Measurements from ENCODE around the gene ERGIC2. TPM values are rescaled to one million over a fixed set of nuclear protein-coding genes. Genes with fewer than 3 reads are reported as not detected.
"Not testable (repeated sequence)": the region's sequence is repeated elsewhere in the genome, so short reads cannot be mapped to it uniquely, and the experiment has no call there.

ERGIC2 gene
- polyA plus RNA-seq, 5 donors = 75.1 to 118 (median 101) TPM

DNA sequence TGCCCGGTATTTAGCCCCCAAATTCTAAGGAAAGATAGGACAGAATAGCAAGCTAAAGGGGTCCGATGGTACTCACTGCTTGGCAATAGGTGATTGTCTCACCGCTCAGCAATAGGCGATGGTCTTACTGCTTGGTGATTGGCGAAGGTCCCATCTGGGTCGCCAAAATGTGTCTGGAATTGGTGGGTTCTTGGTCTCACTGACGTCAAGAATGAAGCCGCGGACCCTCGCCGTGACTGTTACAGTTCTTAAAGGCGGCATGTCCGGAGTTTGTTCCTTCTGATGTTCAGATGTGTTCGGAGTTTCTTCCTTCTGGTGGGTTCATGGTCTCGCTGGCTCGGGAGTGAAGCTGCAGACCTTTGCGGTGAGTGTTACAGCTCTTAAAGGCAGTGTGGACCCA, 4.2 kb upstream of the ERGIC2 start:
- DNase-seq = not testable (repeated sequence)

DNA sequence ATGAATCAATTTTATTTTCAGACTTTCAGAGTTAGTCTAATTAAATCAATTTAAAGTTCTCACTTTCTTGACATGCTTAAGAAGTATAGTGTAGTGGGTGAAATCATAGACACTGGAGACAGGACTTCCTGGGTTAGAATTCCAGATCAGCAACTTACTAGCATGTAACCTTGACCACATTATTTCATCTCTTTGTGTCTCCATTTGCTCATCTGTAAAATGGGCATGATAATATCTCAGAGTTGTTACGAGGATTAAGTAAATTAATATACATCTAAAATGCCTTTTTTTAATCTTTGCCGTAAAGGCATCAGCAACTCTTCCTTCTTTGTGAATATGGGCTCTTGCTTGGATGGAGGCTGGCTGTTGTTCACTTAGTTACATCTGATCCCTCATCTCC, 1.3 kb upstream of the ERGIC2 start:
- DNase-seq = no peak

DNA sequence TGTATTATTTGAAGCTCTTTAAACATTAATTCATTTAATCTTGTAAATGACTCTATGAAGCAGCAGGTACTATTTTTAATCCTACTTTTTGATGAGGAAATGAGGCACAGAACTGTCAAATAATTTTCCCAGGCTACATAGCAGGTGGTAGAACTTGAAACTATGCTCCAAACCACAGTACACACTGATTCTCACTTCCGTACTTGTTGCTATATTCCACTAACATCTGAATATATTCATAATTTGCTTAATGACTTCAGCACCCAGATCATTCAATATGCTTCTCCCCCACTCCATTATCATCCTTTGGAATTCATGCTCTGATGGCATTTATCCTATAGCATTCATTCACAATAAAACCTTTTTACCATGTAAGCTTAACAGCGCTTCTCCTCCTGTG, 4.9 kb downstream of the ERGIC2 start:
- no peak for DNase-seq

- DNase-seq = no peak
Observed at GRCh38 chr12:29374913-29375312, 6.1 kb downstream of the ERGIC2 start.

- no peak for DNase-seq
Observed at GRCh38 chr12:29374012-29374411, 7.0 kb downstream of the ERGIC2 start.

DNA sequence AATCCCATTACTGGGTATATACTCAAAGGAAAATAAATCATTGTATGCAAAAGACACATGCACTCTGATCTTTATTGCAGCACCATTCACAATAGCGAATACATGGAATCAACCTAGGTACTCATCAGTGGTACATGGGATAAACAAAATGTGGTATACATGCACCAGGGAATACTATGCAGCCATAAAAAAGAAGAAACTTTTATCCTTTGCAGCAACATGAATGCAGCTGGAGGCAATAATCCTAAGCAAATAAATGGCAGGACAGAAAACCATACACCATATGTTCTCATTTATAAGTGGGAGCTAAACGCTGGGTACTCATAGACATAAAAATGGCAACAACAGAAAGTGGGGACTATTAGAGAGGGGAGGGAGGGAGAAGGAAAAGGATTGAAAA, 15.9 kb downstream of the ERGIC2 start:
- DNase-seq = no peak

GRCh38 chr12:29354954-29355353, 26.0 kb downstream of the ERGIC2 start:
- DNase-seq = no peak

- DNase-seq = peak; percentile 14 to 23
Observed at GRCh38 chr12:29350080-29350479, 30.9 kb downstream of the ERGIC2 start.

DNA sequence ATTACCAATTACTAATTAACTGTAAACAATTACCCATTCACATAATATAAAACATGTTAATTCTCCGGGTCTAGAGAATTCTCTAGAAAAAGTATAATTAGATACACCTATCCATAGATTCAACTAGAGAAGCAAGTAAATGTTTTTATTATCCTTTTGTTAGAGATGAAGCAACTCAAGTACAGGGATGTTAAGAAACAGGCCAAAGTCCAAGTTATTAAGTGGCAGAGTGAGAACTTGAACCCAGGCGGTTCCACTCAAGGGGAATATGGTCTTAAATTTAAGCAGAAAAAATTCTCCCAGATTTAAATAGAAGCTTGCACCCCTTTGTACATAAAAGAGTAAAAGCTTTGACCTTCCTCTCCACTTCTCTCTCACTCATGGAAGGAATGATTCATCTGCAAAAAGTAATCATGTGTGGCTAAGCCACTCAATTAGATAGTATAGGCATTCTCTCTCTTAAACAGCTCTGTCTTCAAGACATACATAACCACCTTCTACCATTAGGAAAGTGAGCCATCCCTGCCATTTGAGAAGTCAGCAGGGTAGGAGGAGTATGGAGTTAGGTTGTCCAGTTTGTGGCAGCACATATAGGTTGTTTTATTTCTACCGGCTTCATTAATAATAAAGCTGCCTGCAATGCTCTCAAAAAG, 34.1 kb downstream of the ERGIC2 start:
- no peak for DNase-seq

DNA sequence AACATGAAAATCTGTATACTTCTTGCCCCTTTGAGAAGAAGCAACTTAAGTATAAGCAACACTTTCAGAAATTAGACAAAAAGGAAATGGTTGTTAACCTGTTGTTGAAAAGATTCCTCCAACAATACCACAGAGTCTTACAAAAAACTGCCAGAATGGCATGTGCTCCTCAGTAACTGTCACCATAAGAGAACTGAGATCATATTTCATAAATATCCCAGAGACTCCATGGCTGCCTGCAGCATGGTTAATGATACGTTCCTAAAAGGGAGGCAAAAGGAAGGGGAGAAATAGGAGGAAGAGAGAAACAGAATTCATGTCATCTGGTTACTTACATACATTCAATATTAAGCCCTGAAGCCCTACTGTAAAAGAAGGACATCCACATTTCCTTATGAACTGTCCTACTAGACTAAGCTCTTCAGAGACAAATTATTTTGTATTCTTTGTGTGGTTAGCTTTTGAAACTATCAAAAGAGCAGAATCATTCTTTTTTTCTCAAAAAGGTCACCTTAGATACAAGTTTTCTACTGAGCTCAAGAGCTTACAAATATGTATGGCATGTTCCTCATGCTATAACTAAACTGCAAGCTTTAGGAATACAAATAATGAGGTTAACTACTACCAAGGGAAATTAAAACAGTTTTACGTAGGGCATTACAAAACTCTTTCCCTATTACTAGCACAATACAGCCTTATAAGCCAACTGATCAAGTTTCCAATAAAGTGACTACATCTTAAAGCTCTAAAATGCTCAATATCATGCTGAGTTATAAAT, 37.8 kb downstream of the ERGIC2 start:
- DNase-seq = no peak

- DNase-seq = no peak
Observed at GRCh38 chr12:29337325-29337724, 43.6 kb downstream of the ERGIC2 start.

DNA sequence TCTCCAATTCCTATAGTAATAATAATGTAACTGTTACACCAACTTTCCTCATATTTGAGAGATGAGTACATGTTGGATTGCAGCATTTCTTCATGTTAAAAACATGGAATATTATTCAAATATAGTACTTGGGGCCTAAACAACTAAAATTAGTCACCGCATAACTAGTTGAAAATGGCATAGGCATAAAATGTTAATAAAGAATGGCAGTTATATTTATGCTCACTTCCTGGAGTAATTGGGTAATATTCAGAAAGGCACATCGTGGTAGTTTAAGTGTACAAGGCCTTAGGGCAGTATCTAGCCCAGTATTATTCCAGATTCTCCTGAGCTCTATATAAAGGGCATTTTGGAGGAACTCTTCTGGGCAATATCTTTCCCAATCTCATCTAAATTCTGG, 46.0 kb downstream of the ERGIC2 start:
- DNase-seq = no peak

- no peak for DNase-seq
Observed at GRCh38 chr12:29333178-29333577, 47.8 kb downstream of the ERGIC2 start.

GRCh38 chr12:29329411-29329810, 51.6 kb downstream of the ERGIC2 start:
- no peak for DNase-seq

DNA sequence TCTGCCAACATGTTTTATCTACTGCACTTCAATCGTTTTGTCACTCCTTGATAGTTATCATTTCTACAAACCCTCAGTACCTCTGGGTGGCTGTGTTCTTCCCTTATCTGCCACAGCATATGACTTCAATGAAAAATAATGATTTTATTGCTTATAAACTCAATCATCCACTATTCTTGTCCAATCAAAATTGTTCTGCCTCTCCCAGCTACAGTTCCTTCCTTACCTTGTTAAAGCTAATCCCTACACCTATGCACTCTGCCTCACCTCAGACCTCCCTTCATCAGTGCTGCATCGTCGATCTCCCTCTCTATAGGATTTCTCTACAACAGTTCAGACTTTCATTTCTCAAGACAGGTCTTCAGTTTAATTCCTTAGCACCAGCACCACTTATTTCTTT, 58.8 kb downstream of the ERGIC2 start:
- DNase-seq = no peak

- DNase-seq = no peak
Observed at GRCh38 chr12:29320295-29321085, 60.5 kb downstream of the ERGIC2 start.

DNA sequence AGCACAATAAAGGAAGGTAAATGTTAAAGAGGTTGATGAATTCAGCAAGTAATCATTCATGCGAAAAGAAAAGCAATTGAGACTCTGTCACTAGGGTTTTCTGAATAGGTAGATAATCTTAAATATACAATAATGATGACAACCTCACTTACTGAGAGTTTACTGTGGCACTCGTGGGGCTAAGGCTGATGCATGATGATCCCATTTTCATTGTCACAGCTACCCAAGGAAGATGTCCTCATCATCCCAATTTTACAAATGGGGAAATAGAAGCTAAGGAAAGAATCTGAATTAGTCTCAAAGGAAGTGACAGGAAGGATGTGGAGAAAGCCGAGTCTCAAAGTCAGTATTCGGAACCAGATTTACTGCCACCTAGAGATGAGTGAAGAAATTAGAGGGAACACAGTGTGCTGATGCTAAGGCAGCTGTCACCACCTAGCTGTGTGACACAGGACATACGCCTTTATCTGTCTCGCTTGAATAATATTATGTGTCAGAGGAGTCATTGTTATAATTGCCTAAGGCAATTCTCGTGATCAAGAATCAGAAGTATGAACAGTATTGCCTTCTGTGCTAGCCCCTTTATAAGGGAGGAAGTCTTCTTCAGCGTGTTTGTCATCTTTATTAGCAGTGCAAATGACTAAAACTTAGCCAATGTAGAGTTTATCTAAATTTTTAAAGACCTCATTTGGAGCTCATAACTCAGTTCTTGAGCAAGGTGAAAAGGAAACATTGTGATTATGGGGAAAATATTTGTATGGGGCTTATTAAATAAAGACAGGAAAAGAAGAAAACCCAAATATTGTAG, 63.2 kb downstream of the ERGIC2 start:
- DNase-seq = peak; percentile 10 to 22

GRCh38 chr12:29316752-29317151, 64.2 kb downstream of the ERGIC2 start:
- DNase-seq = no peak

DNA sequence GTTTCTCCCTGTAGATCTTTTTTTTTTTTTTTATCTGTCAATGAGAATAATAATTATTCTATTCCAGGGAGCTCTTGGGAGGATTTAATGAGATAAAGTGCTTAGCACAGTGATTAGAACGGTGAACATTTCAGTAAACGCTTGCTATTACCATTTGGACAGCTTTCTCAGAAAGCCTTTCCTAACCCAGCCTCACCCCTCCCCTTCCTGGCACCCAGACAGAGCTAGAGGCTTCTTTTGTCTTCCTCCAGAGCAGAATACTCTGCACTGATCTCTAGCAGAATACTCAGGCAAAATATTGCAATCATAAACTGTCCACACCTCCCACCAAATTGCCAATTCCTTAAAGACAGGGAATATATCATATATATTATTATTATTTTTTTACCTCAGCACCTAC, 66.6 kb downstream of the ERGIC2 start:
- DNase-seq = no peak

GRCh38 chr12:29310899-29311298, 70.1 kb downstream of the ERGIC2 start:
- DNase-seq = no peak

DNA sequence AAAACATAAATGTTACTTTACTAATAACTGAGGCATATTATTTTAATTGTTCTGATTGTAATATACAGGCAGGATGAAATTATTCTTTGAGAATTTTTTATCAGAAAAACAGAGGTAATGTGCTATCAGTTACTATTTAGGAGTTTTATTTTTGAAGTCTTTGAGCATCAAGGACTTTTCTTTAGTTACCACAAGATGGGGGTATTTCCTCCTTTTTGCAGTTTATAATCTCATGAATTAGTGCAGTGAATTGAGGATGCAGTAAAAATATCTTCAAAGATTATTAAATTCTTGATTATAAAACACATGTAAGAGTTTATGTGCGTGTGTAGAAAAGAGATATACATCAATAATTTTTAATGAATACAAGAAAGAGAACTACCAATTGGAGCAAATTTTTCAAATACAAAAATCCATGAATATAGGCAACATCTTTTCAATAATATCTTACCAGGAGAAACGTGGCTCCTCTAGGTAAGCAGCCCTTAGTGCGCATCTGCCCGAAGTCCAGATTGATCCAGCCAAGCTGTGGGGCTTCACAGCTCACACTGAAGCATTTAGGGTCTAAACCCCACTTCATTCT, 71.6 kb downstream of the ERGIC2 start:
- DNase-seq = peak in 1 of 2 donors; percentile 6

Data from right lung (tissue), 5 donors.